Thyroid gland (tissue), 4 donors: ENCODE results near the gene LRRC18.

ENCODE experiments used
- CTCF ChIP-seq, 6 experiments: fragments of 200-600 bp in 3 of 6; fragments of 450-650 bp in 3 of 6; sonication (generic) in 3 of 6; IDR thresholded peaks; one replicate each; pipeline ENCODE4 v1.5.1; 2016 to 2019; ENCODE audit warnings: antibody characterized with exemption in 6 of 6, mild to moderate bottlenecking in 2 of 6, inconsistent platforms in 1 of 6, moderate library complexity in 1 of 6
- POLR2A ChIP-seq, 2 donors: fragments of 450-650 bp; IDR thresholded peaks; one replicate each; pipeline ENCODE4 v1.6.1; 2017; ENCODE audit warnings: antibody characterized with exemption in 2 of 2, mild to moderate bottlenecking in 2 of 2, moderate library complexity in 1 of 2

GRCh38 chr10:48907730-48908129 lies 31.9 kb downstream of the LRRC18 start:
- no peak for TF ChIP-seq POLR2A (IDR thresholded peaks at IDR 0.05)
- TF ChIP-seq CTCF (IDR thresholded peaks at IDR 0.05) = no peak
